Neural cell (in vitro differentiated cells): ENCODE results near the gene BLOC1S1.

Source experiments
- EP300 ChIP-seq: fragments of 450-650 bp; conservative IDR thresholded peaks from 2 replicates; pipeline ENCODE4 v1.6.1; 2014; ENCODE audit warnings: antibody characterized with exemption, mild to moderate bottlenecking, moderate library complexity; ENCODE audit not compliant: poor library complexity, severe bottlenecking
- EZH2 ChIP-seq: fragments of 200-600, 300-800 bp; shearing (Covaris generic), sonication (generic); IDR thresholded peaks from 2 replicates; pipeline ENCODE4 v1.6.1; 2014; ENCODE audit warnings: antibody characterized with exemption, low read length, borderline replicate concordance, mild to moderate bottlenecking; ENCODE audit not compliant: insufficient read depth, poor library complexity, severe bottlenecking
- MXI1 ChIP-seq: fragments of 450-650 bp; conservative IDR thresholded peaks from 2 replicates; pipeline ENCODE4 v1.6.1; 2014; ENCODE audit warnings: antibody characterized with exemption, mild to moderate bottlenecking; ENCODE audit not compliant: poor library complexity, severe bottlenecking
- POLR2AphosphoS5 ChIP-seq: IDR thresholded peaks from 2 replicates; pipeline ENCODE4 v1.6.1; 2012
- RAD21 ChIP-seq: fragments of 450-650 bp; conservative IDR thresholded peaks from 2 replicates; pipeline ENCODE4 v1.6.1; 2014; ENCODE audit warnings: antibody characterized with exemption, mild to moderate bottlenecking, moderate library complexity
- SMC3 ChIP-seq: fragments of 450-650 bp; conservative IDR thresholded peaks from 2 replicates; pipeline ENCODE4 v1.6.1; 2014; ENCODE audit warnings: antibody characterized with exemption, mild to moderate bottlenecking, moderate library complexity; ENCODE audit not compliant: poor library complexity
- TAF1 ChIP-seq: IDR thresholded peaks from 2 replicates; pipeline ENCODE4 v1.6.1; 2012; ENCODE audit warnings: low read depth
- TF ChIP-seq, protein P1 (sequence below): fragments of 450-650 bp; IDR thresholded peaks from 2 replicates; pipeline ENCODE4 v1.5.1; 2014; ENCODE audit warnings: antibody characterized with exemption, mild to moderate bottlenecking, moderate library complexity; ENCODE audit not compliant: poor library complexity, severe bottlenecking
- TF ChIP-seq, protein P2 (sequence below): IDR thresholded peaks from 2 replicates; pipeline ENCODE4 v1.6.1; 2012; ENCODE audit warnings: borderline replicate concordance

DNA sequence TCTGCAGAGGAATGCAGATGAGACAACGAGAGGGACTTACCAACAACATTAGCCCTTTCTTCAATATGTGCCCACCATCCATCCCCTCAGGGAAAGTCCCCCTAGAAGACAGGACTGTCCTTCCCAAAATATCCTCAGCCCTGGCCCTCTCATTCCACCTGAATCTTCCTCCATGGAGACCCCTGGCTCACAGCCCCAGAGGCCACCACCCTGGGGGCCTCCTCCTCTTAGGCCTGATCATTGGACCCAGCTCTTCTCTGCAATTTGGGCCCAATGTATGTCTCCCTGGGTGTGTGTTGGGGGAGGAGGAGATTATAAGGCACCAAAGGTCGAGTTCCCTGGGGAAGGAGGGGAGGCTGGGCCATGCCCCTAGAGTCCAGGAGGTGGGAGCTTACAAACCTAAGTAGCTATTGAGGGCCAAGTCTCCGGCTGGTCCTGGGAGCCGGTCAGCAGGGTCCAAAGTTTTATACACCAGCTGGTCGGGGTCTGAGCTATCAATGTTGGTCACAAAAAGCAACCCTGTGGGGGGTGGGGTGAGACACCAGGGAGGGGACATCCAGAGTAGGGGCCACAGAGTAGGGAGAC, 16.3 kb upstream of the BLOC1S1 start:
- TF ChIP-seq, protein P1, sequence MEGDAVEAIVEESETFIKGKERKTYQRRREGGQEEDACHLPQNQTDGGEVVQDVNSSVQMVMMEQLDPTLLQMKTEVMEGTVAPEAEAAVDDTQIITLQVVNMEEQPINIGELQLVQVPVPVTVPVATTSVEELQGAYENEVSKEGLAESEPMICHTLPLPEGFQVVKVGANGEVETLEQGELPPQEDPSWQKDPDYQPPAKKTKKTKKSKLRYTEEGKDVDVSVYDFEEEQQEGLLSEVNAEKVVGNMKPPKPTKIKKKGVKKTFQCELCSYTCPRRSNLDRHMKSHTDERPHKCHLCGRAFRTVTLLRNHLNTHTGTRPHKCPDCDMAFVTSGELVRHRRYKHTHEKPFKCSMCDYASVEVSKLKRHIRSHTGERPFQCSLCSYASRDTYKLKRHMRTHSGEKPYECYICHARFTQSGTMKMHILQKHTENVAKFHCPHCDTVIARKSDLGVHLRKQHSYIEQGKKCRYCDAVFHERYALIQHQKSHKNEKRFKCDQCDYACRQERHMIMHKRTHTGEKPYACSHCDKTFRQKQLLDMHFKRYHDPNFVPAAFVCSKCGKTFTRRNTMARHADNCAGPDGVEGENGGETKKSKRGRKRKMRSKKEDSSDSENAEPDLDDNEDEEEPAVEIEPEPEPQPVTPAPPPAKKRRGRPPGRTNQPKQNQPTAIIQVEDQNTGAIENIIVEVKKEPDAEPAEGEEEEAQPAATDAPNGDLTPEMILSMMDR: no peak
- no peak for TF ChIP-seq EP300
- no peak for TF ChIP-seq RAD21
- no peak for TF ChIP-seq SMC3
- TF ChIP-seq, protein P2, sequence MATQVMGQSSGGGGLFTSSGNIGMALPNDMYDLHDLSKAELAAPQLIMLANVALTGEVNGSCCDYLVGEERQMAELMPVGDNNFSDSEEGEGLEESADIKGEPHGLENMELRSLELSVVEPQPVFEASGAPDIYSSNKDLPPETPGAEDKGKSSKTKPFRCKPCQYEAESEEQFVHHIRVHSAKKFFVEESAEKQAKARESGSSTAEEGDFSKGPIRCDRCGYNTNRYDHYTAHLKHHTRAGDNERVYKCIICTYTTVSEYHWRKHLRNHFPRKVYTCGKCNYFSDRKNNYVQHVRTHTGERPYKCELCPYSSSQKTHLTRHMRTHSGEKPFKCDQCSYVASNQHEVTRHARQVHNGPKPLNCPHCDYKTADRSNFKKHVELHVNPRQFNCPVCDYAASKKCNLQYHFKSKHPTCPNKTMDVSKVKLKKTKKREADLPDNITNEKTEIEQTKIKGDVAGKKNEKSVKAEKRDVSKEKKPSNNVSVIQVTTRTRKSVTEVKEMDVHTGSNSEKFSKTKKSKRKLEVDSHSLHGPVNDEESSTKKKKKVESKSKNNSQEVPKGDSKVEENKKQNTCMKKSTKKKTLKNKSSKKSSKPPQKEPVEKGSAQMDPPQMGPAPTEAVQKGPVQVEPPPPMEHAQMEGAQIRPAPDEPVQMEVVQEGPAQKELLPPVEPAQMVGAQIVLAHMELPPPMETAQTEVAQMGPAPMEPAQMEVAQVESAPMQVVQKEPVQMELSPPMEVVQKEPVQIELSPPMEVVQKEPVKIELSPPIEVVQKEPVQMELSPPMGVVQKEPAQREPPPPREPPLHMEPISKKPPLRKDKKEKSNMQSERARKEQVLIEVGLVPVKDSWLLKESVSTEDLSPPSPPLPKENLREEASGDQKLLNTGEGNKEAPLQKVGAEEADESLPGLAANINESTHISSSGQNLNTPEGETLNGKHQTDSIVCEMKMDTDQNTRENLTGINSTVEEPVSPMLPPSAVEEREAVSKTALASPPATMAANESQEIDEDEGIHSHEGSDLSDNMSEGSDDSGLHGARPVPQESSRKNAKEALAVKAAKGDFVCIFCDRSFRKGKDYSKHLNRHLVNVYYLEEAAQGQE: no peak
- TF ChIP-seq TAF1: no peak
- TF ChIP-seq POLR2AphosphoS5: no peak
- TF ChIP-seq EZH2: no peak
- TF ChIP-seq MXI1: no peak
